GM21529 (cell line): ENCODE data around the gene PSMB4.
"Not testable (repeated sequence)": the region's sequence is repeated elsewhere in the genome, so short reads cannot be mapped to it uniquely, and the experiment has no call there.

Experiments
- ATAC-seq: cut with Tn5 transposase; IDR thresholded peaks from one replicate; pipeline ENCODE4 v1.9.1; 2021; ENCODE audit not compliant: unreplicated experiment

The PSMB4 gene

GRCh38 chr1:151386002-151386401 is 13.4 kb upstream of the PSMB4 start:
- ATAC-seq, result no peak

GRCh38 chr1:151390221-151391078 is 8.9 kb upstream of the PSMB4 start:
- not testable (repeated sequence) for ATAC-seq

GRCh38 chr1:151391079-151391563 is 8.3 kb upstream of the PSMB4 start:
- no peak for ATAC-seq

- no peak for ATAC-seq
Observed at GRCh38 chr1:151393583-151393982, 5.8 kb upstream of the PSMB4 start.

- ATAC-seq, result not testable (repeated sequence)
Observed at GRCh38 chr1:151396265-151396664, 3.1 kb upstream of the PSMB4 start.

GRCh38 chr1:151401125-151401788 is 1.9 kb downstream of the PSMB4 start:
- no peak for ATAC-seq

- ATAC-seq, result no peak
Observed at GRCh38 chr1:151401860-151402259, 2.5 kb downstream of the PSMB4 start.

- no peak for ATAC-seq
Observed at GRCh38 chr1:151402764-151403163, 3.4 kb downstream of the PSMB4 start.

GRCh38 chr1:151403612-151404011 is 4.2 kb downstream of the PSMB4 start:
- no peak for ATAC-seq

- no peak for ATAC-seq
Observed at GRCh38 chr1:151405187-151405951, 6.0 kb downstream of the PSMB4 start.

- no peak for ATAC-seq
Observed at GRCh38 chr1:151406176-151406575, 6.8 kb downstream of the PSMB4 start.

GRCh38 chr1:151407304-151407703 is 7.9 kb downstream of the PSMB4 start:
- ATAC-seq, result no peak

- ATAC-seq, result no peak
Observed at GRCh38 chr1:151408891-151409290, 9.5 kb downstream of the PSMB4 start.

GRCh38 chr1:151411884-151412283 is 12.5 kb downstream of the PSMB4 start:
- no peak for ATAC-seq

- no peak for ATAC-seq
Observed at GRCh38 chr1:151416231-151416630, 16.9 kb downstream of the PSMB4 start.

- no peak for ATAC-seq
Observed at GRCh38 chr1:151418081-151418480, 18.7 kb downstream of the PSMB4 start.

GRCh38 chr1:151419819-151420218 is 20.4 kb downstream of the PSMB4 start:
- no peak for ATAC-seq

- ATAC-seq, result no peak
Observed at GRCh38 chr1:151425103-151425502, 25.7 kb downstream of the PSMB4 start.

GRCh38 chr1:151428068-151428467 is 28.7 kb downstream of the PSMB4 start:
- no peak for ATAC-seq

- ATAC-seq, result not testable (repeated sequence)
Observed at GRCh38 chr1:151433827-151434226, 34.5 kb downstream of the PSMB4 start.

GRCh38 chr1:151435174-151435573 is 35.8 kb downstream of the PSMB4 start:
- ATAC-seq, result no peak
